ENCODE data around the gene TRMT1L. TPM values are rescaled to one million over a fixed set of nuclear protein-coding genes. Genes with fewer than 3 reads are reported as not detected.

Gene TRMT1L
- total and polyA plus RNA-seq, 2 donors (not counting 3 experiments of a cell fraction or from before 2014, with no cell fraction given): 7.9 to 12.8 TPM

DNA sequence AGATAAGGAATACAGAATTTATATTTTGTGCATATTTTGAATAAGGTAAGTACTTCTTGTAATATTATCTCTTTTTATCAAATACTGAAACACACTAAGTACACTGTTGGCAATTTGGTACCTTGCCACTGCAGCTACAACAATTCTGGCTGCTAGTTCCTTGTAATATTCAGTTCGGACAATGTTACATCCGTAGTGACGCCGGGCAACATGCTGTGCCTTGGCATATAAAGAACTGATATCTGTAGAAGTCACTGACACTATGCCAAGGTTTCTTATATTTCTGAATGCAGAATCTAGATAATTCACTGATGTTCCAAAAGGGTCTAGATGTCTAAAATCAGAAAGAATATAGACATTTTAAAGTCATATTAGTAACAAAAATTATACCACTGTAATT lies 17.5 kb downstream of the TRMT1L start:
- POLR2A ChIA-PET: no interaction called here
- Histone ChIP-seq H3K79me2 (ENCODE audit: control insufficient read depth, insufficient read depth, low read length) (no peaks in the 10 kb centered on the region), H3K9ac (replicated peaks; ENCODE audit: extremely low read depth, insufficient read depth, low read length) (no peak overlapping the region), H3K9me1 (replicated peaks; ENCODE audit: control insufficient read depth, extremely low read depth, insufficient read depth, low read length) (no peaks in the 10 kb centered on the region), H4K20me1 (replicated peaks; ENCODE audit: control insufficient read depth, extremely low read depth, insufficient read depth, low read length) (no peaks in the 10 kb centered on the region), H2AFZ (ENCODE audit: low read depth, low read length) (no peak overlapping the region), H3K4me3 (replicated peaks in 1 of 3; ENCODE audit: insufficient read depth in 1 of 3, low read depth in 1 of 3, low read length in 3 of 3) (no peak overlapping the region), H3K36me3 (ENCODE audit: control insufficient read depth in 2 of 2, extremely low read depth in 1 of 2, insufficient read depth in 2 of 2, low read length in 2 of 2) (no peaks in the 10 kb centered on the region), H3K4me2 (ENCODE audit: insufficient read depth, low read length) (no peak overlapping the region), H3K27ac (ENCODE audit: insufficient read depth, low read depth, low read length) (no peak overlapping the region), H3K27me3 (ENCODE audit: control insufficient read depth in 2 of 2, insufficient read depth in 2 of 2, low read length in 2 of 2) (no peaks in the 10 kb centered on the region), H3K4me1 (ENCODE audit: control insufficient read depth, extremely low read depth, insufficient read depth, low read length) (no peaks in the 10 kb centered on the region), H3K9me3 (replicated peaks; ENCODE audit: control insufficient read depth, insufficient read depth, low read length) (no peaks in the 10 kb centered on the region)
- DNase-seq (ENCODE audit: low read depth, low spot score) (no peak), FAIRE-seq (no peak)
- TF ChIP-seq, protein P1, sequence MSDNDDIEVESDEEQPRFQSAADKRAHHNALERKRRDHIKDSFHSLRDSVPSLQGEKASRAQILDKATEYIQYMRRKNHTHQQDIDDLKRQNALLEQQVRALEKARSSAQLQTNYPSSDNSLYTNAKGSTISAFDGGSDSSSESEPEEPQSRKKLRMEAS (IDR thresholded peaks at IDR 0.05; ENCODE audit: insufficient read depth, insufficient read length): no peak
- TF ChIP-seq POLR2A (IDR thresholded peaks at IDR 0.05; ENCODE audit: low read depth, low read length): no peak
- TF ChIP-seq GATA2 (IDR thresholded peaks at IDR 0.05; ENCODE audit: insufficient read depth, insufficient read length, low read depth, low read length): no peak
- TF ChIP-seq MYC (IDR thresholded peaks at IDR 0.05; ENCODE audit: low read depth, low read length): no peak
- TF ChIP-seq, protein P2, sequence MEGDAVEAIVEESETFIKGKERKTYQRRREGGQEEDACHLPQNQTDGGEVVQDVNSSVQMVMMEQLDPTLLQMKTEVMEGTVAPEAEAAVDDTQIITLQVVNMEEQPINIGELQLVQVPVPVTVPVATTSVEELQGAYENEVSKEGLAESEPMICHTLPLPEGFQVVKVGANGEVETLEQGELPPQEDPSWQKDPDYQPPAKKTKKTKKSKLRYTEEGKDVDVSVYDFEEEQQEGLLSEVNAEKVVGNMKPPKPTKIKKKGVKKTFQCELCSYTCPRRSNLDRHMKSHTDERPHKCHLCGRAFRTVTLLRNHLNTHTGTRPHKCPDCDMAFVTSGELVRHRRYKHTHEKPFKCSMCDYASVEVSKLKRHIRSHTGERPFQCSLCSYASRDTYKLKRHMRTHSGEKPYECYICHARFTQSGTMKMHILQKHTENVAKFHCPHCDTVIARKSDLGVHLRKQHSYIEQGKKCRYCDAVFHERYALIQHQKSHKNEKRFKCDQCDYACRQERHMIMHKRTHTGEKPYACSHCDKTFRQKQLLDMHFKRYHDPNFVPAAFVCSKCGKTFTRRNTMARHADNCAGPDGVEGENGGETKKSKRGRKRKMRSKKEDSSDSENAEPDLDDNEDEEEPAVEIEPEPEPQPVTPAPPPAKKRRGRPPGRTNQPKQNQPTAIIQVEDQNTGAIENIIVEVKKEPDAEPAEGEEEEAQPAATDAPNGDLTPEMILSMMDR (IDR thresholded peaks at IDR 0.05; ENCODE audit: extremely low read depth in 1 of 2, insufficient read depth in 1 of 2, low read depth in 1 of 2, low read length in 2 of 2): no peak
- no peak for TF ChIP-seq FOS (IDR thresholded peaks at IDR 0.05; ENCODE audit: borderline replicate concordance, insufficient read depth, low read length)
- TF ChIP-seq JUN (IDR thresholded peaks at IDR 0.05; ENCODE audit: borderline replicate concordance, insufficient read depth, insufficient read length, low read depth): no peak
- TF ChIP-seq EZH2 (IDR thresholded peaks at IDR 0.05; ENCODE audit: borderline replicate concordance, low read depth, low read length, severe bottlenecking): no peak
- TF ChIP-seq POLR2AphosphoS5 (IDR thresholded peaks at IDR 0.05; ENCODE audit: insufficient read depth, low read depth, low read length): no peak
- dilution Hi-C loops (cut with MboI; ENCODE audit: extremely low pct_ligation_motif_present, low sequenced_read_pairs) (no loop called here), intact Hi-C loops (cut with micrococcal nuclease) (no loop called here)
- CTCF ChIA-PET: interaction anchor here (2.1 kb wide), 1 partner anchor 31 kb away, joined by 8 read pairs; no protein-coding TSS in a partner anchor
- BruUV-seq (replicated peaks): no TSS peak
